Stimulated activated CD8-positive, alpha-beta memory T cell treated with anti-CD3 and anti-CD28 coated beads, Interleukin-7, amount 100 ng/mL, for 24 hours (primary cell): ENCODE measurements around the gene SP2.
A peak's percentile ranks its signal among the peaks of the same experiment; 100 is the strongest.

Experiments
- DNase-seq: peaks from one replicate; pipeline ENCODE4 v3.0.0-alpha.2; 2020; ENCODE audit warnings: low read depth

Gene SP2

DNA sequence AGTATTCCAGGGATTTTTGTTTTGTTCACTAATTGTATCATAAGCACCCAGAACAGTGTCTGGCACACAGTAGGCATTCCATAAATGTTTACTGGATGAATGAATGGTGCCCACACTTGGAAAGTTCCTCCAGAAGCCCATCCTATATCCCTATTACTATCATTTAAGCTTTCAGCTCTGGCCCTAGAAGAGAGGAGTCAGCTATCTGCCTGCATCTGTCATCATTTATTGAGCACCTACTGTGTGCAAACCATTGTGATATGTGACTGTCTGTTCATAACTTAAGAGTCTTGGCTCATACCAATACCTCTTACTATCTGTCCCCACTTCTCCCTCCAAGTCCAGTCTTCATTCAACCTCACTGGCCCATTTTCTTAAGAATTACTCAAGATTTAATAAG lies 25.0 kb upstream of the SP2 start:
- DNase-seq: no peak

DNA sequence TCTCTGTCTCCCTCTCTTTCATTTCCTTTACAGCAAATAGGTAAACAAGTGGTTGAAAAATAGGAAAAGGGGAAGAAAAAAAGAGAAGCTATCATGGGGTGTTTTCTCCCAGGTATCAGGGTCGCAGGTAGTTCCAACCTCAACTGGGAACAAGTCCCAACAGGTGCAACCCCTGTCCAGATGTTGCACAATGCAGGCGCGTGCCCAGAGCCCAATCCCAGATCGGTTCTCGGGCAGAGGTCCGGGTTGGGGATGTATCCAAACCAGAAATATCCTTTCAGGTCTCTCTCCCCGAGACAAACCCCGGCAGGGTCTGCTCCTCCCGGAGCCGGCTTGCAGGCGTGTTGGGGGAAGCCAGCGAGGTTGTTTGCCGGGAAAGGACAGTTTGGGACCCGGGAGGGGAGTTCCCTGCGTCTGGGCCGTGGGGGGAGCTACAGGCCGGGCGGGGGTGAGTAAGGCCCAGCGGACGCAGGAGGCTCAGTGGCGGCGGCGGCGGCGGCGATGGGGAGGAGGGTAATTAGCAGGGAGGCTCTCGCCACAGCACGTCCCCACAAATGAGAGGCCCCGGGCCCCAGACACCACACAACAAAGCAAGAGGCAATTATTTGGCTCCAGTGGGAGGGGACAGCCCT lies 23.9 kb upstream of the SP2 start:
- DNase-seq: no peak

DNA sequence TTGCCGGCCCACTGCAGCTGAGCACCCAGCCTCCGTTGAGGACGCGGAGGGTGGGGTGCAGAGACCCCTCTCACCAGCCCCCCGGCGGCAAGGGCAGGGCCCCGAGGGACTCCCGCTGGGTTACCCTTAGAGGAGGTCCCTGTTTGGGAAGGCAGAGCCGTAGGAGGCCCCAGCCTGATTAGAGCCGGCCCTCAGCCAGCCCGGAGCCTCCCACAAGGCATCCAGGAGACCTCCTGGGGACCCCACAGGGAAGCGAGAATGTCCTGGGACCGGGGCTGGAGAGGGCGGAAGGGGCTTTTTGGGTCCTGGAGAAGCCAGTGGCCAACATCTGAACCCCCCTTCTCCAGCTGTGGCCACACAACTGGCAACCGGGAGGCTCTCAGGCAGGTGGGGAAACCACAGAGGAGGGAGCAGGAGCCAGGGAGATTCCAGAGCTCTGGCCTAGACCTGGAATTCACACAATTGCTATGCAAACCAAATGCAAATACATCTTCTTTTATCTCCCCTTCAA lies 23.3 kb upstream of the SP2 start:
- DNase-seq: no peak

- DNase-seq: no peak
Observed at GRCh38 chr17:47873200-47874090, 22.6 kb upstream of the SP2 start.

- DNase-seq: no peak
Observed at GRCh38 chr17:47875011-47875985, 20.7 kb upstream of the SP2 start.

GRCh38 chr17:47877368-47878034 lies 18.5 kb upstream of the SP2 start:
- no peak for DNase-seq

- DNase-seq: no peak
Observed at GRCh38 chr17:47878203-47879027, 17.6 kb upstream of the SP2 start.

- no peak for DNase-seq
Observed at GRCh38 chr17:47879028-47879585, 16.9 kb upstream of the SP2 start.

- DNase-seq: no peak
Observed at GRCh38 chr17:47879776-47880454, 16.1 kb upstream of the SP2 start.

DNA sequence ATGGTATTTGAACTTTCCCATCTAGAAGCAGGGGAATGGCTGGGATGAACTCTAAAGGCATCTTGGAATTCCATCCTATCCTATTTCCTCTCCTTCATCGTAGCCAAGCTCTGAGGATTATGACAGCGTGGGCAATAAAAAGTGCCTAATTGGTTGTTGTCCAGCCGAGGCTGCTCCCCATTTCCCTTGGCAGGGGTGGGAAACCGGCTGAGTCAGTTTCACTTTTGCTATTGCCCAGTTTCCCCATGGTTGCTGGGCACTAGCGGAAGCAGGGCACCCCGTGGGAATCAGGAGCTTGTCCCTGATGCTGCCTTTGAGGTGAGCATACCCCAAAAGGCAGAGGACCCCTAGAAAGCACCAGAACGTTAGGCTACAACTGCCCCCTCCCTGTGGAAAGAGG lies 13.8 kb upstream of the SP2 start:
- DNase-seq: no peak

GRCh38 chr17:47882695-47883588 lies 13.1 kb upstream of the SP2 start:
- DNase-seq: no peak

- no peak for DNase-seq
Observed at GRCh38 chr17:47883589-47884426, 12.2 kb upstream of the SP2 start.

DNA sequence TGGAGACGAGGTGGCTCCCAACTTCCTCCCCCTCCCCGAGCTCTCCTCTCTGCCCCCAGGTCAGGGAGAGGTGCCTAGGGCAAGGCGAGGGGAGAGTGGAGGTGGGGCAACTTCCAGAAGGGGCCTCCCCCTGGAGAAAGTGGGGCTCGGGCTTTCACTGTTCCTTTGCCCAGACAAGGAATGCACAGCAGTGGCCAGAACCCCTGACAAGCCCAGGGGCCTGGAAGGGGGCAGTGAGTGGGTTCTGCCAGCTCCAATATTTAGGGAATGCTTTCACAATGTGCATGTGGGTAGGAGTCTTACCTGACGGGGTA lies 11.7 kb upstream of the SP2 start:
- no peak for DNase-seq

- no peak for DNase-seq
Observed at GRCh38 chr17:47884905-47885730, 10.9 kb upstream of the SP2 start.

GRCh38 chr17:47888293-47888692 lies 7.7 kb upstream of the SP2 start:
- DNase-seq: no peak

DNA sequence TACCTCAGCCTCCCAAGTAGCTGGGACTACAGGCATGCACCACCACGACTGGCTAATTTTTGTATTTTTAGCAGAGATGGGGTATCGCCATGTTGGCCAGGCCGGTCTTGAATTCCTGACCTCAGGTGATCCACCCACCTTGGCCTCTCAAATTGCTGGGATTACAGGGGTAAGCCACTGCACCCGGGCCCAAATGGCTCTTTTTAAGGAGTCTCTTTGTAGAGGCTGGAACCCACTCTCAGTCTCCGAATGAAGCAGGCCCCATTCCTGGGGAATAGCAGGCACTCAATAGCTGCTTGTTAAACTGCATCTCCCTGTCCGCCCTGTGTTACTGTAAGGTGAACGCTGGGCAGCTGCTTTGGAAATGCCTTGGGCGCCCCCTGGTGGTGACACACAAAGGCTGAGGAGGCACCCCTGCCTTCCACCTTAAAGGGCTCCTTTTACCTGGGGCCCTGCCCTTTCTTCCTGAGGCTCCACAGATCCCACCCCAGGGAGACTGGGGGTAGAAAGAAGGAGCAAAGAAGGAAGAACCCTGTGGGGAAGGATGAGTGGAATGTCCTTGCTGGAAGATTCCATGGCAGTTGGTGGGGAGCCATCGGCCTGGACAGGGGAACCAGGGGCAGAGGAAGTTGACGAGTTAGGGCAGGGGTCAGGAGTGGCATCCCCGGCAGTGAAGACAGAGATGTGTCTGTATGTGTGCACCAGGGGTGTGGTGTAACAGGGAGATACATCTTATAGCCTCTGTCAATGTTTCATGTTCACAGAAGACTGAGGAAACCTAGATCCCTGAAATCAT lies 6.1 kb upstream of the SP2 start:
- DNase-seq: peak; percentile 90
